HG02870 (cell line): Measurements from ENCODE around the gene TSPAN14.
"Not testable (repeated sequence)": the region's sequence is repeated elsewhere in the genome, so short reads cannot be mapped to it uniquely, and the experiment has no call there.

ENCODE experiments used
- ATAC-seq: cut with Tn5 transposase; IDR thresholded peaks from one replicate; pipeline ENCODE4 v1.9.1; 2021; ENCODE audit warnings: mild to moderate bottlenecking, moderate library complexity; ENCODE audit not compliant: unreplicated experiment

TSPAN14 gene

GRCh38 chr10:80468002-80468401 is 13.9 kb downstream of the TSPAN14 start:
- ATAC-seq = no peak

DNA sequence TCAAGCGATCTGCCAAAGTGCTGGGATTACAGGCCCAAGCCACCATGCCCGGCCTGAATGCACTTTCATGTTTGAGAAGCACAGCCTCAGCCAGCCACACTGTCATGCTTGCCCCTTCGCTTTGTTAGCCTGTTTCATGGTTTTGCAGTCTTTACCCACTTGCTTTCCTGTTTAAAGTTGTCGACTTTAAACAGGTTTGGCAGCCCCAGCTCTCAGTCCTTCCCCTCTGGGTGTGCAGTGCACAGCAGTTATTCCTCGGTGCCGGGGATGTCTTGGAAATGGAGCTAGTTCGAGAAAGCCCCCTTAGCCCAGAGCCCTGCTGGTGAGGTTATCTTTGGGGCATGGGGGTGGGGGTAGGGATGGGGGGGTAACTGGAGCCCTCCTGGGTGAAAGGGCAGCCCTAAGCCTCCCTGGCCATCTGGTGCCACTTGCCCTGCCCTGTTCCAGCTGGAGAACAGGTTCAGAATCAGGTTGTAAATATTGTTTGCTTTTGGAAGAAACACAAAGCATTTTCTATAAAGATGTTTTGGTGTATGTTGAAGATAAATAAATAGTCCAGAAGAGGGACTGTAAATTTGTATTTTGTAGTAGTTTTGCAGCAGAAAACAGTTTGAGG is 14.8 kb downstream of the TSPAN14 start:
- ATAC-seq = no peak

GRCh38 chr10:80470266-80470665 is 16.2 kb downstream of the TSPAN14 start:
- no peak for ATAC-seq

DNA sequence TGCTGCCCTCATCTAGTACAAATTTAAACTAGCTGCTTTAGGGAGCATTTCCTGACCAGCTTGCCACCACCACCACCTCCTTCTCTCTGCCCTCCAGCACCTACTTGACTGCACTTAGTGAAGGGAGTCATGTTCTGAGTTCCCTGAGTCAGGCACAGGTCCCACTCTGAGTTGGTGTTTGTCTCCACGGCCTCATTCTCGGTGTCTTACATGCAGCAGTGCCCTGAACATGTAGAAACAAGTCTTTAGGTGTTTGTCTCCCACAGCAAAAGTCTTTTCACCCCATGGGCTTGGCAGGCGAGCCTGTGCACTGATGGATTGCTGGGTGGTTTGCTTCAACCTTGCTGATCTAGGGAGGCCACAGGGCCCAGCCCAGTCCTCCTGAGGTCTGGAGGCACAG is 16.9 kb downstream of the TSPAN14 start:
- no peak for ATAC-seq

DNA sequence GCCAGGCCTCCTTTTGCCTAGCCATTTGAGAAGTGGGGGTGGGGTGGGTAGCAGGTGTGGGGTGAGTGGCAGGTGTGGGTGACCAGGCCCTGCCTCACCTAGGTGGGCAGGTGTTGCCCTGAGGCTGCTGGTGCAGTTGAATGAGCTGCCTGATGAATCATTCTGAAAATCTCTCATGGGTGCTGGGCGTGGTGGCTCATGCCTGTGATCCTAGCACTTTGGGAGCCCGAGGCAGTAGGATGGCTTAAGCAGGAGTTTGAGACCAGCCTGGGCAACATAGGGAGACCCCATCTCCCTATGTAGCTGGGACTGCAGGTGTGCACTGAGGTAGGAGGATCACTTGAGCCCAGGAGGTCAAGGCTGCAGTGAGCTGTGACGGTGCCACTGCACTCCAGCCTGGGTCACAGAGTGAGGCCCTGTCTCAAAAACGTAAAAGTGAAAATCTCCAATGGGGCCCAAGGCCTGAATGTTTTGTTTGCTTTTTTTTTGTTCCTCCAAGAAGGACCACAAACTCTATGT is 17.7 kb downstream of the TSPAN14 start:
- peak; percentile 49 for ATAC-seq

DNA sequence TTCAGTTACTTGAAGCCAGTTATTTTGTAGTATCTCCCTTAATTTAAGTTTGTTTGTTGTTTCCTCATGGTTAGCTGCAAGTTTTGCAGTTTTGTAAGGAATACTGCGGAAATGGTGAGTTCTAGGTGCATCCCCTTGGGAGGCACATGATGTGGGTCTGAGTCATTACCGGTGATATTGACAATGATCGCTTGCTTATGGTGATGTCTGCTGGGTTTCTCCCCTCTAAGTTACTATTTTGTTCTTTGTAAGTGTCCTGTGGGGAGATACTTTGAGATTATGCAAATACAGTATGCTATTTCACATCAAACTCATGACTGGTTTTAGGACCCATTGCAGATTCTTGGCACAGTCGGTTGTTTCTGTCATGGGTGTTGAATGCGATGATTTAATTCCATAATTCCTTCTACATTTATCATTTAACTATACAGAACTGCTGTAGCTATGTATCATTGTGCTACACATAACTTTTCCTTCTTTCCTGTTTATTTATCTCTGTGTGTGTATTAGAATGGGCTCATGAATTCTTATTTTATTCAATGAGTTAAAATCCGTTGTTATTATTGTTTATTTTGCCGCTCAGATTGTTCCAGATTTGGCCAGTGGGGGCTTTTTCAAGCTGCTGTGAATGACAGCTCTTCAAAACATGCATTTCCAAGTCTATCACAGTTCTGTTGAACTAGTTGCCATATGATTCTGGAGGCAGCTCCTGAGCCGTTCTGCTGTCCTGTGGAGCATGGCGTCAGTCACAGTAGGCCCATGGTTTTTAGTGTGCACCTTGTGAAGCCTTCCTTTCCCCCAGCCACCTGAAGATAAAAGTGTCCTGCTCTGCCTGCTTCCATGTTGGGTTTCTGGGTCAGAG is 18.4 kb downstream of the TSPAN14 start:
- ATAC-seq = peak; percentile 94

DNA sequence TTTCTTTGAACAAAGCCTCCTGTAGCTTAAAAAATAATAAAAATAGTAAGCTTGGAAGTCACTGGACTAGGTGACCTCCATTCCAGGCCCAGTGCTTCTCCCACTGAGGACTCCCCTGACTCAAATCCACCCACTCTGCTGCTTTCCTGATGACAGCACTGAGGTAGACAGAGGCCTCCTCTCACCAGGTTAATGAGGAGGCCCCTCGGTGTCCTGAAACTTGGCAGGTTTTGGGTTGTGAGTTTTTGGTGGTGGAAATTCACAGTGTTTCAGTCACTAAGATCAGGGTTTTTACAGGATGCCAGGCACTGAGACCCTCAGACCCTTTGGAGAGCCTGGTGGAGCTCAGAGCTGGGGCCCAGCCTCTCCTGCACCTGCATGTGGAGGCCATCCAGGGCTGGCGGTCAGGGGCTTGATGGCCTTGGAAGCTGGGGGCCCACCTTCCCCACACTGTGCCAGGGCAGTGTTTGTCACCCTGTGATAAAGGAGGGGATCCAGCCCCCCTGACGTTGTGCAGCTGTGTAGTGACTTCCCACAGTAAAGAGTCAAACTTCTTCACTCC is 19.1 kb downstream of the TSPAN14 start:
- ATAC-seq = no peak

- no peak for ATAC-seq
Observed at GRCh38 chr10:80473692-80474596, 19.8 kb downstream of the TSPAN14 start.

DNA sequence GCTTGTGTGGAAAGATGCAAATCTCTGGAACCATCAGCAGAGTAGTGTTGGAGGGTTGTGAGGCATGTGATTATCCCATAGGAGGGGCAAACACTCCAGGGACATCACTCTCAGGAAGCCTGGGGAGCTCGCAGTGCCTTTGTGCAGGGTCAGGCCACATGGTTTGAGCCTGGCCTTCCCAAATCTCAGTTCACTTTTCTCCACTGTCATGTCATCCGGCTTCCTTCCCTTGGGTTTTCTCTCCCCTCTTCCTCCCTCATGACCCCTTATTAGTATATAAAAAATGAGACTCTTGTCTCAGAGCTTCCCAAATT is 20.4 kb downstream of the TSPAN14 start:
- no peak for ATAC-seq

DNA sequence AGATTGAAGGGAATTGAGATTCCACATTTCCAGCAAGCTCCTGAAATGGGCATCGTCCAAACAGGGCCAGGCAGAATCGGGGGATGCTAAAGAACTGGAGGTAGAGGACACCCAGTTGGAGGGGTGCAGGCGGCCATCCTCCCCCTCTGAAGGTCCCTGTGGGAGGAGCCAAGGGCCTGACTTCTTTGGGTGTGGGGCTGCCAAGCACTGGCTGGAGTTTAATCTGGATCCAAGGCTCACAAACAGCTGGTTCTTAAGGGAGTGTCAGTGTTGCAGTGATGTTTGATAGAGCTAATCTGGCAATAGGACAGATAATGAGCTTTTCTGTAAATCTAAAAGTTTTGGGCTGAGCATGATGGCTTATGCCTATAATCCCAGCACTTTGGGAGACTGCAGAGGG is 20.8 kb downstream of the TSPAN14 start:
- ATAC-seq = no peak

DNA sequence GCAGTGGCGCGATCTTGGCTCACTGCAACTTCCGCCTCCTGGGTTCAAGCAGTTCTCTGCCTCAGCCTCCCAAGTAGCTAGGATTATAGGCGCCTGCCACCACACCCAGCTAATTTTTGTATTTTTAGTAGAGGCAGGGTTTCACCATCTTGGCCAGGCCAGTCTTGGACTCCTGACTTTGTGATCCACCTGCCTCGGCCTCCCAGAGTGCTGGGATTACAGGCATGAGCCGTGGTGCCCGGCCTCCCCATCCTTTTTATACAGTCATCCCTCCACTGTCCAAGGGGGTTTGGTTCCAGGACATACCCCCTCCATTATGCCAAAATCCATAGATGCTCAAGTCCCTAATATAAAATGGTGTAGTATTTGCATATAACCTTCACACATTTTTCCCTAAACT is 21.5 kb downstream of the TSPAN14 start:
- ATAC-seq = not testable (repeated sequence)

- ATAC-seq = no peak
Observed at GRCh38 chr10:80476685-80477084, 22.6 kb downstream of the TSPAN14 start.

GRCh38 chr10:80477813-80478212 is 23.7 kb downstream of the TSPAN14 start:
- ATAC-seq = no peak

GRCh38 chr10:80480373-80480772 is 26.3 kb downstream of the TSPAN14 start:
- ATAC-seq = not testable (repeated sequence)

GRCh38 chr10:80480852-80481251 is 26.7 kb downstream of the TSPAN14 start:
- ATAC-seq = no peak

- ATAC-seq = no peak
Observed at GRCh38 chr10:80484243-80484642, 30.1 kb downstream of the TSPAN14 start.

DNA sequence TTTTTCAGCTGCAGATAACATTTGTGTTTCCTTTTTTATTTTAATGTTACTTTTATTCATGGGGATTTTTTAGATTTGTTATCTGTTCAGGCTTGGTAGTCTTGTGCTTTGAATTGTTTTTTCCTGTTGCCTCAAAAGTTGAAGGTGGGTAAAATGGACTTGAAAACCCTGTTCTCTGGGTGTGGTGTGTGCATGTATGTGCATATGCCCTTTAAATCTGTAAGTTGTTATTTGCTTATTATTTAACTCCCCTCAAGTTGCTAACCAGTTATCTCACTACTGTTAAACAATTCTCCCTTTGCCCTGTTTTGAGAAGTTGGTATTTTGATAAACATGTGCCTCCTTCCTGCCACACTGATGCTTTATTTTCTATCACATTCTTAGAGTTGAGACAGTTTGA is 30.6 kb downstream of the TSPAN14 start:
- no peak for ATAC-seq

DNA sequence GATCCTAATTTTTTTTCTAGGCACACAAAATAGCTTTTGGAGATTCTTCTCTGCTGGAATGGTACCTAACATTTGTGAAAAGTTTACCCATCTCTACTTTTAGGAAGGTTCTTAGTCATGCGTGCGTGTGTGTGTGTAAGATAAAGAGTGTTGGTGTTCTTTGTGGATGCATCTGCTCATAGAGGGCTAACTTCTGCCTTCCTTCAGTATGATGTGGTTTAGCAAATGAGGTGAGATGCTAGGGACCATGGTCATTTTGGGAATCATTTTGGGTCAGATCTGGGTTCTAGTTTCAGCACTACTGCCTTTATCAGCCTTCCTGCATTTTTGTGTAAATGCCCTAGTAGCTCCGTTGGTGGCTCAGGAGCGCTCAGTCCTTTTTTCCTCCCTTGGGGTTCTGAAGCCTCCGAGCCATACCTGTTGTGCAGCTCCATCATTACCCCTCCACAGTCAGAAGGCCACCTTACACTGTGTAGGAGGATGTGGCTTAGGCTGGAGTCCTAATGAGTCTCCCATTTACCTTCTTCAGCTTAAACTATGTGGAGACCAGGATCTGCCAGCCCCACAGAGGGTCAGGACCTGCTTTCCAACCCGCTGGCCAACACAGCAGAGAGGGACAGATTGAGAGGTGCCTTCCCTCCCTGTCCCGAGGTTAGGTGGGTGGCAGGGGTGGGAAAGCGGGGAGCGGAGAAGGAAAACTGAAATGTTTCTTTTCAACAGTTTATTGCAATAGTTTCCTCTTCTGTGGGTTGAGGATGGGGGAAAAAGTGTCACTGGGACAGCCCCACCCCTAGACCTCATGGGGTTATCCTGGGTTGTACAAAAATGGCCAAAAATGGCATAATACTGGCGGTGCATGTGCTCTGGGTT is 31.2 kb downstream of the TSPAN14 start:
- no peak for ATAC-seq

- ATAC-seq = no peak
Observed at GRCh38 chr10:80485946-80486764, 32.0 kb downstream of the TSPAN14 start.
